A172 (cell line): Measurements from ENCODE around the gene ADGRF5. TPM values are rescaled to one million over a fixed set of nuclear protein-coding genes. Genes with fewer than 3 reads are reported as not detected.
A peak's percentile ranks its signal among the peaks of the same experiment; 100 is the strongest.

Source experiments
- DNase-seq: peaks from one replicate; pipeline ENCODE4 v3.0.0-alpha.2; 2015; ENCODE audit warnings: low spot score
- total RNA-seq: library from RNA; depleted of rRNA; stranded (reverse); fragments of >200 nt; shearing (Covaris generic); gene quantifications from 2 replicates; pipeline ENCODE4 v1.2.3, GENCODE V29; 2014

The ADGRF5 gene
- total RNA-seq, 1 experiment from 2014 or later: 0.19 TPM

DNA sequence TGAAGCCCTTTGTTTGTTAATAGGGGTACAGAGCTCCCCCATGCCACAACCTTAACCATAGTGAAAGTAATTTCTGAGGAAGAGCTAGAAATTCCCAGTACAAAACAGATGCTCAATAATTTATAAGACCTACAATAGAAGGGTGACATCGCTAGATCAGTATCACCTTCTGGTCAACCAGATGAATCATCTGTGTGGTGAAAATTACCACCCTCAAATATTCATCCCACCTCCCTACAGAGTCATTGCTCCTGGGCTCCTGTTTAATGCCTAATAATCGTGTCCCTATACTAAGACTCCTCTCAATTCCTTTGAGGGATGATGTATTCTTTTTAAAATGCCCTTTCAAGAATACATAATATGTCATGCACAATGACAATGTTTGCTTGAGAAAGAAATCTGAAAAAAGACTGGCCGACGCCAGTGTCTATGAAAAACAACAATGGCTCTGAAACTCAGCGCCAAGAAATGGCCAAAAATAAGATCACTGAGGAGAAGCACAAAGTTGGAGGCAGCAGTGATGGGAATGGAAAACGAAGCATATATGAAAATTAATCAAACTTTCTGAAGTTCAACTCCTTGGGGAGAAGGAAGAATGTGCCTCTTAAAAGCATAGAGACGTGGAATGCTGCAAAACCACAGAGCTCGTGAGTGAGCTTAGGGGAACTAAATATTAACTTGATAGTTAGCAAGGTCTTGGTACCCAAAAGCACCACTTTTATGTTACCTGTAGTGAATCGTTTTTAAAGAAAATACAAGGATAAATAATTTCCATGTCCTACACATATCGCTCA lies 11.0 kb upstream of the ADGRF5 start:
- peak; percentile 12 for DNase-seq

GRCh38 chr6:46931416-46931815 lies 9.7 kb upstream of the ADGRF5 start:
- no peak for DNase-seq

DNA sequence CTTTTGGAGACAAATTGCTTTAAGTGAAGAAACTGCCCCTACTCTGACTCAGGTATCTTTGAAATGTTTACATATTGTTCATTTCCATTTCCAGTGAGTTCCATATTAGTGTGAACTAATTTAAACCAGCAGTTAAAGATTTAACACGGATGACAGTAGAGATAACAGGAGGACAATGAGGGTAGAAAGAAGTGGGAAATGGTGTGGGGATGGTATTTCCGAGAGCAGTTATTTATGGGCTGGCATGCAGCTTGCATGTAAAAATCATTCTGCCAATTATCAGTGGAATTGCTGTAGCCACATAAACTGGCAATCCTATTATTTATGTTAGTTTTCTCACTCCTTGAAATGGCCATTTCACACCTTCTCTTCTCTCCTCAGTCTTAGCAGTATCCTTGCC lies 8.6 kb upstream of the ADGRF5 start:
- DNase-seq: no peak

- no peak for DNase-seq
Observed at GRCh38 chr6:46927066-46927465, 5.3 kb upstream of the ADGRF5 start.

DNA sequence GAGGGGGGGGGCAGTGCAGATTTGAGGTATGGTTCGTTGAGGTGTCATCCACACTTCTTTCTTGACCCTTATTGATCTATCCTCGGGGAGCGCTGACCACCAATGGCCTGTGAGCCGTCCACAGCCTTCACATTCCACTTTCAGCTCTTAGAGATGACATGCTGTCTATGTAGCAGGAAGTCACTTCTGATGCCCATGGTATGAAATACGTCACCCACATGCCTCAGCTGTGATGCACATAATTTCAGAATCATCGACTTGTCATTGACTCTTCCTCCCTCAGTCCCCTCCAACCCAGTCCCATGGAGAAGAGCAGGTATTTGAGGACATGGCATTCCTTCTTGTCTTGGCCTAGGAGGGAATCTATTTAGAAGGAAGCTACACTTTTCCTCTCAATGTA lies 4.7 kb upstream of the ADGRF5 start:
- no peak for DNase-seq

GRCh38 chr6:46925563-46926253 lies 4.0 kb upstream of the ADGRF5 start:
- DNase-seq: no peak

DNA sequence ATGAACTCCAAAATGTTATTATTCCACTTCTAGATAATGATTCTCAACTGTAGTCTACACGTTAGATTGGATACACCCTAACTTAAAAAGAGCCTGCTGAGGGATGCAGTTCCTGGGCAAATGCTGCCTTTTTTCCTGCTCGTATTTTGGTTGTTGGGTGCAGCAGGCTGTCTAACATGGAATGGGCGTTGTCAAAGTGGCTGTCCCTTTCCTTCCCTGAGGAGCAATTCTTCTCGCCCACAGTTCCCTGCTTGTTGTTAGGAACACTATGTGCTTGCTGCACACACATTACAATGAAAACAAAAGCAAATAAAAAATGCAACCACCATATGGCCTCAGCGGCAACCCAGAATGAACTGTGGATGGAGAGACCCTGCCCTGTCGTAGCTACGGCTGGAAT lies 1.7 kb upstream of the ADGRF5 start:
- DNase-seq: no peak

DNA sequence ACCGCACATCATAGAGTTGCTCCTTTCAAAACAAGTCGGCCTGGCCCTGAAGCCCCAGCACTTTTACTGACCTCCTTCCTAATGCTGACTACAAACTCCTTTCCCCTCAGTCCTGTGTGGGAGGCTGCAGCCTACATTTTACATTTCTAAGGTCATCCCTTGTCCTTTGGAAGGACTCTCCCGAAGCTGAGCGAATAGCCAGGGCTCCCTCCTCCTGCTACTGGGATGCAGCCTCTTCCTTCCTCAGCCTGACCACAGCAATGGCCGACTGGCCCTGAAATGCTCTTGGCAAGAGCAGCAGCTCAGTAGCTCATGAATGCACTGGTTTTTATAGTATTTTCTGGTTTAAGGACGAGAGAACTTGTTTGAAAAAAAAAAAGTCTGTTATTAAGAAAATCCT lies 679 bp downstream of the ADGRF5 start:
- no peak for DNase-seq

- no peak for DNase-seq
Observed at GRCh38 chr6:46918806-46919205, 2.9 kb downstream of the ADGRF5 start.

- DNase-seq: no peak
Observed at GRCh38 chr6:46917002-46917545, 4.7 kb downstream of the ADGRF5 start.

DNA sequence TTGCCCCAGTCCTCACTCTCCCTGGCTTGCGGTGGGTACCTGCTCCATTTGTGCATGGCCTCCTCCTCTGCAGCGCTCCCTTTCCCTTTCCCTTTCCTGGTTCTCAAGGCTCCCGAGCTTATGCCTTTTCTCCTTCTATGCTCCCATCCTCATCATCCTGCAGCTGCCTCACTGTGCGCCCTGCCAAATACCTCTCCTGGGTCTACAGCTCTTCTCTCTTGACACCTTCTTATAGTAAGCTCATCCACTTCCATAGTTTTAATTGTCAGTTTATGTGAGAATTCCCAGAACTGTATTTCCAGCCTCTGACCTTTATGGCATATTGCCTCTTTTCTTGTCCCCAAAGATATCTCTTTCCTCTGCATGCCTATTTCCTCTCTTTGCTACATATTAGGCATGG lies 5.9 kb downstream of the ADGRF5 start:
- no peak for DNase-seq

DNA sequence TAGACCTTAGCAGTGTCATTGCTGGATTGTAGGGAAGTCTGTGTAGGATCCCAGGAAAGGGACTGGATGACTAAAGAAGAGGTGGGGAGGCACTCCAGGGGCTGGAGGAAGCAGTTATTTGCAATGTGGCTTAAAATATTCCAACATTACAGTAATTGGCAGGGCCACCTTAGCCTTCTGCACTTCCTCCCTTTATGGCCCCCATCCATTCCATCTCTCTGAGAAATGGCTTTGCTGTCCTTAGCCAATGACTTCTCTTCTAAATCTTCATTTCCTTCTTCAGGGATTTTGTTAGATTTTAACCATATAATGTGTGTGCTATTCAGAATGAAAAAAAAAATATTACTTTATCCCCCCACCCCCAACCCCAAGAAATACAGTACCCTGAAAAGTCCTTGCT lies 6.4 kb downstream of the ADGRF5 start:
- DNase-seq: no peak

- no peak for DNase-seq
Observed at GRCh38 chr6:46914279-46914810, 7.4 kb downstream of the ADGRF5 start.

GRCh38 chr6:46909371-46909770 lies 12.4 kb downstream of the ADGRF5 start:
- DNase-seq: no peak

GRCh38 chr6:46906776-46907175 lies 15.0 kb downstream of the ADGRF5 start:
- DNase-seq: no peak

GRCh38 chr6:46904117-46904516 lies 17.6 kb downstream of the ADGRF5 start:
- DNase-seq: no peak

DNA sequence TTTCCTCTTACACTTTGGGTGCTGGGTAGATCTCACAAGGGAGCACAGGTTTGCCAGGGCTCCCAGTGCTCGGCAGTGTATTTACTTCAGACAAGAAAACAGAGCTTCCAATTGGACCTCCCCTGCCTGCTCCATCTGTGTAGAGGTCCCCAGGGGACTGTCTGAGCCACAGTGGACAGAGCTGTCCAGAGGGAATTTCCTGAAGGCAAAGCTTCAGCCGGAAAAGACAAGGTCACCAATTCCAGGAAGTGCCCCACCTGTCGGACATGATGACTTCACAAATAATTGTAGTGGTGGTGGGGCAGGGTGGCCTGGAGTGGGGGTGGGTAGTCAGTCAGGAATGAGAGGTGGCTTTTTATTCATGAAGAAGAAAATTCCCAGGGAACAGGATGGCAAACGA lies 18.6 kb downstream of the ADGRF5 start:
- peak; percentile 8 for DNase-seq

DNA sequence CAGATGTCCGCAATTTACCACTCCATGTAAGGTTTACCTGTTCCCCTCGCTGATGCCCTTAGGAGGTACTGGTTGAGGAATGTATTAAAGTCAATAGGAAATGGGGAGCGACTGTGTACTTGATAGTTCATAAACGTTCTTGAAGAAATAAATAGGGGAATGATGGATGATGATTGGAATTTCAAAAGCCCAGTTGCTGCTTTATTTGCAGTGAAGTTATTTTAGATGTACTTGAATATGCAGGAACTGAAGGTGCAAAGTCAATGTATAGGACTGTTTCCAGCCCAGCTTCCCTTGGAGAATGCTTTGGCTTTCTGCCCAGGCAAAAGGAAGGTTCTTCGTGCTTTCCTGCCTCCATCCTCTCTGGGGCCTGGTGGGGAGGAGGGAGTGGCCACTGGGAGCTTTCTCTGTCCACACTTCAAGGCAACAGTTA lies 19.8 kb downstream of the ADGRF5 start:
- no peak for DNase-seq

- DNase-seq: no peak
Observed at GRCh38 chr6:46900266-46900665, 21.5 kb downstream of the ADGRF5 start.

DNA sequence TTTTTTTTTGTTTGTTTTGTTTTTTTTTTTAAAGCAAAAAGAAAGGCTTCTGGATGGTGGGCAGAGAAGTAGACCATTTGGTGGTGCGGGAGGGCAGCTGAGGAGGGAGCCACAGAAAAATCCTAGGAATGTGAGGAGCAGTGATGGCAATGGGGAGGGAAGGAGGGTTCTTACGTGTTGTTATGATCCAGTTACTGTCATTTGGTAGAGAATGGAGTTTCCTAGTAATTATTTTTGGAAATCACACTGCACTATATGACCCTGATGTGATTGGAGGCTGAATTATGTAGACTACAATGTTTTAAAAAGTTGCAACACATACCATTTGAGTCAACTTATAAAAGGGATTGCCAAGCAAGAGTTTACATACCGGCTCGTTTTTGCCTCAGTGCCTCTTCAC lies 22.1 kb downstream of the ADGRF5 start:
- DNase-seq: no peak

GRCh38 chr6:46898006-46898405 lies 23.7 kb downstream of the ADGRF5 start:
- no peak for DNase-seq

DNA sequence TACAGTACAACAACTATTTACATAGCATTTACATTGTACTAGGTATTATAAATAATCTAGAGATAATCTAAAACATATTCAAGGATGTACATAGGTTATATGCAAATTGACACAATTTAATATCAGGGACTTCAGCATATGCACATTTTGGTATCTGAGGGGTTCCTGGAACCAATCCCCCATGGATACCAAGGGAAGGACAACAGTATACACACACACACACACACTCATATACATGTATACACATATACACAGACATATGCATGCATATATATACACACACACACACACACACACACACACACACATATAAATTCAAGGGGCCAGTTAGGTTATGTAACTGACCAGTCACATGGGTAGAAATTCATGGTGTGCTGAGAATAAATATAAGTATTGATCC lies 24.9 kb downstream of the ADGRF5 start:
- DNase-seq: no peak

DNA sequence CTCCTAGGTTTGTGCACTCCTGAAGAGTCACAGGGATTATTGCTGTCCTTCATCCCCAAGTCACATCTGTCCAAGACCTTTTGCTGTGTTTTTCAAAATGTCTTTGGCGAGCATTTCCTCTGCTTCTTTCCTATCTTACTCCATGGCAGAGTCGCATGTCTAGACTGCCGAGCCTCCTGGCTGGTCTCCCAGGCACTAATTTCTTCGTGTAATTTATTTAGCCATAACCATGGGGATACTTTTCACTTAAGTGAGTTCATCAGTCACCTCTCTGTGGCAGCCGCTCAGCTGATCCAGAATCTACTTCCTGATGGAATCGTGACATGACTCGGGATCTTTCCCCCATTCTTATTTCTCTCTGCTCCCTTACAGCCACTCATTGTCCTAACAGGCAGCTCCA lies 25.8 kb downstream of the ADGRF5 start:
- no peak for DNase-seq
